ENCODE measurements around the gene STAB2.

STAB2 gene

DNA sequence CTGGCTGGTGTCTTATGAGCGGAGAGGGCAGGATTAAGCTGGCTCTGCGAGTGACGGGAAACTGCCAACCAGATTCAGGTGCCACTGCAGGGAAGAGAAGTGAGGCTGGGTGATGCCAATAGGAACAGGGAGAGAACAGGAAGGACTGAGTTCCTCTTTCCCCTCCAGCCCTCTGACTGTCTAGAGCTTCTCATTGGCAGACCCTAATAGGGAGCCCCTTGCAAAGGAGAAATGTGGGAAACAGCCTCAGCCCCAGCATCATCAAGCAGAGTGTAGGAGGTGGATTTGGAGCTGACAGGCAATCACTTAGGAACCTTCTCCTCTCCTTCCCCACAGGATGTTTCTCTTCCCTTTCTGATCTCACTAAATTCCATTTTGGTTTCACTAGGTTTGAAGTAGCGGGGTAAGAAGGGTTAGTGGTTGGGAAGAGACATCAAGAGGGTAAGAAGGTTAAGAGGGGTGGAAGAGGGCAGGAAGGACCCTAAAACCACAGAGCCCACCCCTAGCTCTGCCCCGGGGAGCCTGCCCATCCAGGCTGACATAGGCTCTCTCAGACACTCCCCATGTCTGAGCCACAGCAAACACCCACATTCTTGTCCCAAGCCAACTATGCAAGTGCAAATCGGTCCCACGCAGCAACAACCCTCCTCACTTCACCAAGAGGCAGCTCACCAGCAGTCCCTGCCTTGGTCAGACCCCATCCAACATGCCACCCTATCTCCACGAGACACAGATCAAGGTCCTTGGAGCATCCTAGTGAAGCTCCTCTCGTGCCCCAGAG, 111.1 kb downstream of the STAB2 start:
- ATAC-seq = no peak

DNA sequence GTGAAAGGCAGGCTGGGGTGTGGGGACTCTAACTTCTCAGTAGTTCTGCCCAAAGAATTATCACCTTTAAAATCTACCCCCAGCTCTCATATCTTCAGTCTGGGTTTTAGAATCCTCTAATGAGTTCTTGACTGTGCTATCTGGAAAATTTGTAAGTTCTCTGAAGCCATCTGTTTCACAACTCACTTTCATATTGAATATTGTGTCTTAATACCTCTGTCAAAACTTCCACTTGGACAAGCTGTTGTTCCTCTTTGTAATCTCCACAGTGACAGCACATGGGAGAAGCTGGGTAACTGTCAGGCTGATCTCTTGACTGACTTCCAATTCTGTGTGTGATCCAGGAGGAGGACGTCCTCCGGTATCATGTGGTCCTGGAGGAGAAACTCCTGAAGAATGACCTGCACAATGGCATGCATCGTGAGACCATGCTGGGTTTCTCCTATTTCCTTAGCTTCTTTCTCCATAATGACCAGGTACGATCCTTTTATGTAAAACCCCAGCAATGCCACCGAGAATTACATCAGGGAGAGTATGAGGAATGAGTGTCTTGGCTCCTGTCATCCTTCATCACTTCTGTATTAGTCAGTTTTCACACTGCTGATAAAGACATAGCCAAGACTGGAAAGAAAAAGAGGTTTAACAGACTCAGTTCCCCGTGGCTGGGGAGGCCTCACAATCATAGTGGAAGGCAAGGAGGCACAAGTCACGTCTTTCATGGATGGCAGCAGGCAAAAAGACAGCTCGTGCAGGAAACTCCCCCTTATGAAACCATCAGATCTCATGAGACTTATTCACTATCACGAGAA, 111.9 kb downstream of the STAB2 start:
- peak in 1 of 2 donors; percentile 27 for ATAC-seq

DNA sequence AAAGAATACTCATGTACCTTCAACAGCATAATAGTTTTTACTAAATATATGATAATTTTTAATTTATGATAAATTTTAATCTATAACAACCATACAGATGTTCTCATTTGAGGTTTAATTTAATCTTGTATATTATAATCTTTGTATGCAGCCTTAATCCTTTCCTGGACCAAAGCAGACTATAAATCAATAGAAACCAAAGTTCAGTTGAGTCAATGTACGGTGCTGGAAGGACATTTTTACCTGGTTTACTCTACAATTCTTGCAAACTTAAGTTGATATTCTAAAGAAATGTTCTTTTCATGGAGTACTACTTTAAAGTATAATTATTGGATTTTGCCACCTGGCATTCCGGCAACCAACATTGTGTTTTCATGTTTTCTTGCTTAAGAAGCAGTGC, 118.0 kb downstream of the STAB2 start:
- no peak for ATAC-seq

DNA sequence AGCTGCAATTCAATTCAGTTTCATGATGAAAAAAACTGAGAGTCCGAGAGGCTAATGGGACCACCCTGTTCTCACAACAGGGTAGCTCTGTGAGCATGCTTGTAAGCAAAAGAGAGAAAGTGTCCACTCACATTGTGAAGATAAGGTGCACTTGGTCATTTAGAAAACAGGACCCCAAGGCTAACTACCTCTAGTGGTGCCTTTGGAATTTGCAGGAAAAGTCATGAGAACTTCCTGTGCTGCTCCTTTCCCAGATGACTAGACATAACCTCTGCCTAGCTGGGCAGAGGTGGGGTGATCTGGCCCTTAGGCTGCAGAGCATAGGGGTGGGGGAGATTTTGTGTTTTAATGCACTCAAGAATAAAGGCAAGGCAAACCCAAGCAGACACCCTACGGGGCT, 118.9 kb downstream of the STAB2 start:
- no peak for ATAC-seq

DNA sequence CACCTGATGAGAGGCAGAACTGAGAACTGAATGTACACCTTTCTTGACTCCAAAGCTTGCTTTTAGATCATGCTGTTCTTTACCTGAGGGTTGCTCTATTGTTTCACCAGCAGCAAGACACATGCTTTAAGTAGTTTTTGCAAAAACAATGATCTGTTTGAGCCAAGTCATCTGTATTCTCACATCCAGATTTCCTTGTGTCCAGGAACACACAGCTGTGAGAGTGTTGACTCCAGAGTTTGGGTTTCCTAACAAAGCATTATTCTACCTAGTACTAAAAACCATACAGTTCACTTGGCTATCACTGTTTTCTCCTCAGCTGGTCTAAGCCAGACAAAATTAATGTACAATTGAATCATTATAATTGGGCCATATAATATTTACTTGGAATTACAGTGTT, 120.4 kb downstream of the STAB2 start:
- ATAC-seq = no peak

DNA sequence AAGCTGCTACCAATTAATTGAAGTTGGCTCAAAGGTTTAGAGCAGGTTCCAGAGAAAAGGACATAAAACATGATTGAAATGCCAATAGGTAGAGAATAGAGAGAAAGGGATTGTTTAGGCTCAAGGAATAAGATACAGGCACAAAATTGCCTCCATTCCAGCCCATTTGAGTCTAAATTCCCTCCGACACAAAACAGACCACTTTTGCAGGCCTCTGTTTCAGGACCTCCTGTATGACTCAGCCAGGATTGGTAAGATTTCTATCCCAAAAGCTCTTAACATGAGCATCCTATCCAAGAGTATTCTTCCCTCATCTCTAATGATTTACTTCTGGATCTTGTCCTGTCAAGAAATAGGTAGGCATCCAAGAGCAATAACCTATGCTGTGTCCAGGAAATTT, 123.5 kb downstream of the STAB2 start:
- no peak for ATAC-seq

DNA sequence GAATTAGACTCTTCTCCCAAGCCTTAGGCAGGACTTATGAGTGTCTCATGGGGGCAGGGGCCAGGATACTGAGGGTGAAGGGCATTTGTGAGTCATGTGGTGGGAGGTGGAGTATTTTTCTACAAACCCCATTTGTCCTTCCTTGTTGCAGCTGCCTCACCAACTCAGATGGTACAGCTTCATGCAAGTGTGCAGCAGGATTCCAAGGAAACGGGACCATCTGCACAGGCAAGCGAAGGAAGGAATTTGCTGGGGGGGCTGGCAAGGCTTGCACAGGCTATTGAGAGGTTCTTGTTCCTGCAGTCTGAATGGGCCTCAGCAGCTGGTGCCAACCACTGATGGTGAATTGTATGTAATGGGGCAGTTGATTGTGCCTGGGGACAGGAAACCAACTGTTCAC, 125.1 kb downstream of the STAB2 start:
- no peak for ATAC-seq

DNA sequence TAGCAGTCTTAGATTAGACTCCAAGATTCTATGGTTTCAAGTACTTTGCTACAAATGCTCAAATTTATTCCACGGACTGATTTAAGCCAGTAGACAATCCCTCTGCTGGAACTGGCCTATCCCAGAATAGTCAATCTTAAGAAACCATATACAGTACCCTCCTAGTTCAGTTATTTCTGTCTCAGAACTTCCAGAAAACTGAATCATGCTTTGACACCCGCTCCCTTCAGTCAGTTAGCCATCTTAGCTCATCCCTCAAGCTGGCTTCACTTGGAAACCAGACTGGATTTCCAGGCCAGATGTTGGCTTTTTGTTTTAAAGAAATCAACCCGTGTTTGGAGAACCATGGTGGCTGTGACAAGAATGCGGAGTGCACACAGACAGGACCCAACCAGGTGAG, 128.4 kb downstream of the STAB2 start:
- ATAC-seq = no peak

DNA sequence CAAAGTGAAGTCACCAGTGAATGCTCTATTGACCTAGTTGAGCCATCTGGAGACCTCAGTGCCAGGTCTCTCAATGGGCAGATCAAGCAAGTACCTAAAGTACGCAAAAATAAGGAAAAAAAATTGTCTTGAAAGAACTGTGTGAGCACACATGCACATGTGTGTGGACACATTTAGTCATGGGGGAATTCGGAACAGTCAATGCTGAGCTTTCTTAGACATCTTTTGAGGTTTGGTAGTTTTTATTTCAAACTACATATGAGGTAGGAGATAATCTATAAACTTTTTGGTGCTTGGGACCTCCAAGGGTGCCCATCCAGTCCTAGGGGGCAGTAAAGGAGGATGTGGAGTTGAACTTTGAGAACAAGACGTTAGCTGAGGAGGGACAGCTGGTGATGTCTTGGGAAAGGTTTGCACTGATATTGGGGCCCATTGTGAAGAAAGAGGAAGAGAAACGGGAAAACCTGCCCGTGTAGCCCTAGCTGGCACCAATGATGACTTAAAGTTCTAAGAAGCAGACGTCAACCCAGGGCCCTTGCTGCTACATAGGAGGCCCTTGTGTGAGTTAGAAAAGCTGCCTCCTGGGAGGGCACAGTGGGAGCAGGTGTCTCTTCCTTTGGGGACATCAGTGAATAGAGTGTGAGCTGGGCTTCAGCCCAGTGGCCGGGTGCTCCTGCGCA, 129.6 kb downstream of the STAB2 start:
- ATAC-seq = no peak

DNA sequence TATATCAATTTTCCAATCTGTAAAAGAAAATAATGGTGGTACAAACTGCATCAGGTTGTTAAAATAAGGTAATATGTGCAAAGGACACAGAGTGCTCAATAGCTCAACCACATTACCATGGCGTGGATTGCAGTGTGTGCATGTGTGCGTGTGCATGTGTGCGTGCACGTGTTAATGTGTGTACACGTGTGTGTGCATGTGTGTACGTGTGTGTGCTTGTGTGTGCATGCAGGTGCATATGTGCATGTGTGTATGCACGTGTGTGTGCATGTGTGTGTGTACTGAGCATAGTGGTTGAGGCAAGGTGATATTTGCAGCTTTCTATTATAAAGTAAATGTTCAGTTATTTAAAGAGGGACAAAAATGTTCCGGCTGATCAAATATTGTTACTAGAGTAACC, 138.3 kb downstream of the STAB2 start:
- no peak for ATAC-seq

DNA sequence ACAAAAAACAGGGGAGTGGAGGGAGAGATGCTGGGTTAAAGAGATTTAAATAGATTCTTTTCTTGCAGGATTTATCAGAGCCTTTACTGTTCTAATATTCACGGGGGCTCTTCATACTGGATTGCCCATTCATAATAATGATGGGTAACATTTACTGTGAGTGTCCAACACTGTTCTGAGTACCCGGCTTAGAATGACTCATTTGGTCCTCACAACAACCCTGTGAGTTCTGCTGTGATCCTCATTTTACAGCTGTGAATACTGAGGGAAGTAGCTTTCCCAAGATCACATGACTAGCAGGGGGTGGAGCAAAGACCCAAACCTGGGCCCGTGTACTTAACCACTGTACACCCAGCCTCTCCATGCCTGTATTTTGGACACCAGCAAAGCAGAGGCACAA, 140.6 kb downstream of the STAB2 start:
- no peak for ATAC-seq

DNA sequence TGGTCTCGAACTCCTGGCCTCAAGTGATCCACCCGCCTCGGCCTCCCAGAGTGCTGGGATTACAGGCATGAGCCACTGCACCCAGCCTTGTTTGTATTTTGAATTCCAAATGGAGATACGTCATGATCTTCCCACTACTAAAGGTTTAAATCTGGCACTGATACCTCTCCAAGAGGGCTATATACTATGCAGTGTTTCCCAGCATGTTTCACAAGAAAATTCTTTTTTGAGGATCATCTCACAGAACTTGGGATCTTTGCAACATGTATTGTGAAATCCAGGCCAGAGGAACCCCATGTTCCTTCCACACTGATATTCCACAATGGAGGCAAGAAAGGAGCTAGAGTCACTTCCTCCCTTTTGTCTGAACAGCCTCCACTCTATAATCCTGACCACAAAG, 141.2 kb downstream of the STAB2 start:
- ATAC-seq = no peak

DNA sequence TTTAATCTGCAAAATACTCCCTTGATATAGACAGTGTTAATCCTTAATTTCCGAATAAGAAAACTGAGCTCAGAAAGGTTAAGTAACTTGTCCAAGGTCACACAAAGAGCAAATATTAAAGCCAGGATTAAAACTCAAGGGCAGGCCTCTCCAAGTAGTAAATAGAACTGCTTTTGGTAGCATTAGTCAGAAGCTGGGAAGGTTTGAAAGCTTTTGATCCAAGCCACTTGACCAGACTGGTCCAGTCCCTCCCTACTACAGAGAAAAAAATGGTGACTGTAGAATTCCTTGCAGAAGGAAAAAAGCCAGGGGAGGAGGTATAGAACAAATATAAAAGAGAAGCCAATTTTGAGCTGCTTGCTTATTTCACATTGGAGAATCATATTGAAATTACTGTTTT, 142.4 kb downstream of the STAB2 start:
- no peak for ATAC-seq

DNA sequence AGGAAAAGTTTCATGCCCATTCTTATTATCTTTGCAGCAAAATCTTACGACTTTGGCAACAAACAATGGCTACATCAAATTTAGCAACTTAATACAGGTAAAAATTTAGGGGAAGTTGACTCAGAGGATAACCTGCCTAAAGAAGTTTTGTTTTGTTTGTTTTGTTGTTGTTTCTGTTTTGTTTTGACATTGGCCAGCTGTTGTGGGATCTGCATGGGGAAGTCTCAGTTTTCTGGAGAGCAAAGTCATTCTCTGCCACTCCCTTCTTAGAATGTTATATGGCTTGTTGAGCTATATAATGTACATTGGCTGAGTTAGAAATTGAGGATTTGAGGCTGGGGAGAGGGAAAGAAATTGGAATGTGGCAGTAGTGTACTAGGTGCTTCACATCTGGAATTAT, 144.5 kb downstream of the STAB2 start:
- ATAC-seq = no peak

DNA sequence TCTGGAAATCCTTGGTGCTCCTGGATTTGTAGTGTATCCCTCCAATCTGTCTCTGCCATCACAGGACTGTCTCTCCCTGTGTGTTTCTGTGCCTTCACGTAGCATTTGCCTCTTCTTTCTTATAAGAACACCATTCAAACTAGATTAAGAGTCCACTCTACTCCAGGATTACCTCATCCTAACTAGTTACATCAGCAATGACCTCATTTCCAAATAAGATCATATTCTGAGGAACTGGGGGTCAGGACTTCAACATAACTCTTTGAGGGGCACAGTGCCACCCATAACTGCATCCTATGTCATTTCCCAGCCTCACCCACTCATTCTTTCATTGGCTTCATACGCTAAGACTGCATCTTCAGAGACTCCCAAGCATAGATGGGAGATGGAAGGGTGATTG, 147.8 kb downstream of the STAB2 start:
- ATAC-seq = no peak

DNA sequence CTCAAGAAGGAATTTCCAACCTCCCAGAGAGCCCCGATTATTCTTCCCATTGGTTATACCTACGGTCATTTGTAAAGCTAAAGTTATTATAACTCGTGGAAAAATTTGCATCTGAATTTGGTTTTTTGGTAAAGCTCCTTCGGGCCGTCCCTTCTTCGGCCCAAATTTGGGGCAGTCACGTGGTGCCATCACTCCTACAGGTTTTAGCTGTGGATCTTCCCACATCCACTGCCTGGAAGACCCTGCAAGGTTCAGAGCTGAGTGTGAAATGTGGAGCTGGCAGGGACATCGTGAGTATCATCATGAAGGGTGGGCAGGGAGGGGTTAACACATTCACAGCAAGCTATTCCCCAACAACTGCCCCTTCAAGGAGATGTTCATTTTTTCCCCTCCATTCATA, 148.2 kb downstream of the STAB2 start:
- ATAC-seq = no peak

DNA sequence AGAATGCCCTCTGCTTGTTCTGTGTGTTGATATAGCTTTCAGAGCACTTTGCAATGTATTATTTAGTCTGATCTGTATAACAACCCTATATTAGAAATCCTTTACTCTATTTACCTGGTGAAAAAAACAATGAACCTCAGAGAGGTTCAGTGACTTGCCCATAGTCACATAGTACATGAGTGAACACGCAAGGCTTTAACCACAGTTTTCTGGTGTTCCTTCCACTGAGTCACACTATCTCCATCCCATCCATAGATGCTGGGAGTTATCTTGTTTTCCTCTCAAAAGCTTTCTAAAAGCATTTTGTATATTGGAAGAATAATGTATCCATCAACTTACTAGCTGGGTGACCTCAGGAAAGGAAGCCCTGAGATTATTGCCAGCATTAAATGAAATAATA, 149.5 kb downstream of the STAB2 start:
- no peak for ATAC-seq

DNA sequence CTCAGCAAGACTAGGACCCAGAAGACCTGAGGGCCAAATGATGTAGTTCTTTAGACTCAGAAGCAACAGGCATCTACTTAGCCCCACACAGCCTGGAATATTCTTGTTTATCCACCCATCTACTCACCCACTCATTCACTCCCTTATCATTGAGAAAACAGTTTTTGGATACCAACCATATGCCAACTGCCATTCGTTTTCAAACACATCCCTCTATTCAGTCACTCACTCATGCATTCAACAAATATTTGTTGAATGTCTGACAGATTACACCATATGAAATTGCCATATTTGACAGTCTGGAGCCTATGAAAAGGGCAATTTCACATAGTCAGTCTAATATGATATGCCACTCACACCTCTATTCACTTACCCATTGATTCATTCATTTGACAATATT, 150.8 kb downstream of the STAB2 start:
- ATAC-seq = no peak

DNA sequence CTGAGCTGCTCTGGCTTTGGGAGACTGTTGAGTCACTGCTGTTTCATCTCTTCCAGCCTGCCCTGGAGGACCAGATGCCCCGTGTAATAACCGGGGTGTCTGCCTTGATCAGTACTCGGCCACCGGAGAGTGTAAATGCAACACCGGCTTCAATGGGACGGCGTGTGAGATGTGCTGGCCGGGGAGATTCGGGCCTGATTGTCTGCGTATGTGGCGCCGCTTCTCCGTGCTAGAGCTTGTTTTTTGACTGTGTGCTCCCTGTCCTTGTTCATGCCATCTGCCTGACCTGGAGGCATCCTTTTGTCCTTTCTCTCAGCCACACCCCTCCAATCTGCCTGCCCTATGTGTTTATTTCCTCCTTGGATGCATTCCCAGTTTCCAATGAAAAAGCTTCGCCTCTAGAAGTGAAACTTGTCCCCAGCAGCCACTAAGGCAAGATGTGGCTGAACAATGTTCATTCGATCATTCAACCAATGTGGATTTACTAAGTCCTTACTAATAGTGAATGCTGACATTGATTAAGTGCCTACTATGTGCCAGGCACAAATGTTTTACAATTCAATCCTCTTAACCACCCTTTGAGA, 155.4 kb downstream of the STAB2 start:
- no peak for ATAC-seq

DNA sequence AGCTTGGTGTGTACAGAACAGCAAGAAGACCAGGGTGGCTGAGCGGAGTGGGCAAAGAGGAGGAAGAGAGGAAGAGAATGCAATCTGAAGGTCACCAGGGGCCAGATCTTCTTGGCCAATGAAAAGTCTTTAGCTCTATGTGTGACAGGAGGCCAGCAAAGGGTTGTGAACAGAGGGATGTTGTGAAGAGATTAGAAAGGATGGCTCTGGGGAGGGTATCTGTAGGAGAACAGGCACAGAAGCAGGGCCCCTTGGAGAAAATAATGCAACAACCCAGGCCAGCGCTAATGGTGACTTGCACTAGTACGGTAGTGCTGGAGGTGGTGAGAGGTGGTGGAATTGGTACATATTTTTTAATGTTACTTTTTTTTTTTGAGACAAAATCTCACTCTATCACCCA, 156.7 kb downstream of the STAB2 start:
- ATAC-seq = no peak

DNA sequence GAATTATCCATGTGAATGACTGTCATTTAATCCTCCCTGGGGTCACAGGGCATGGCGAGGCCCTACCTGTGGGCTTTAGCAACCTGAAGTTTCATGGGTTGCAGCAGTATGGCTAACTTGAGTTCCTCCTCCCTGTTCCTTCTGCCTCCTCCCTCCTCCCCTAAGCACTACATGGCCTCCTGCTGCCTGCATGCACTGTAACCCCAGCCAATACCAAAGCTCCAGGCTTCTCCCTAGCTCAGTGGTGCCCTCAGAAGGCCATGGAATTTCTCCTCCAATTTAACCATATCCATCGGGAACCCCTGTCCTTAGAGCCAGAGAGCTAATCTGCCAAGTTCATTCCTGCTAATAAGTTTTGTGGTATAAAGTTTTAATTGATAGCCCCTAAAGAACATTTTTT, 158.9 kb downstream of the STAB2 start:
- ATAC-seq = no peak

DNA sequence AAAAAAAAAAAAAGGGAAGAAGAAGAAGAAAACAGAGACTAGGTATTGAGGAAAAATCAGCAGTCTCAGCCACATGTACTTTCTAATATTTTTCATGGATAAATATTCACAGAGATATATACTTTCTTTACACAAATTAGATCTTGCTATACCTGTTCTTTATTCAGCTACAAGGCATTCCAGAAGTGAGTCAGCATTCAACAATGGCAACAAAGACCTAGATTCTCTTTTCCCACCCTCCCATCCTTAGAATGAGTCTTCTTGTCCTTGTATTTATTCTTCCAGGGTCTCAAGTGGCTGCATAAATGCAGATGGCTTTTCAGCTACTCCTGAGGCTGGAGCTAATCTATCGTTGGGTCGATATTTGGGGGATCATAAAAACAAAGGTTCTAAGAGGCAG, 160.9 kb downstream of the STAB2 start:
- ATAC-seq = no peak

DNA sequence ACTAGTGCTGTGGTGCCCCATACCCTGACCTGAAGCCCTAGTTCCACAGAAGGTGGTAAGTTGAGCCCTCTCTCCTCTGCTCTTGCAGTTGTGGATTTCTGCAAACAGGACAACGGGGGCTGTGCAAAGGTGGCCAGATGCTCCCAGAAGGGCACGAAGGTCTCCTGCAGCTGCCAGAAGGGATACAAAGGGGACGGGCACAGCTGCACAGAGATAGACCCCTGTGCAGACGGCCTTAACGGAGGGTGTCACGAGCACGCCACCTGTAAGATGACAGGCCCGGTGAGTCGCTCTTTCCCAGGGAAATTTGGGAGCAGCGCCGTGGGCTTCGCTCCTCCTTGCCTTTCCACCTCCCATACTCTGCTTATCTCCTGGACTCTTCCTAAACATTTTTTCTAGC, 161.8 kb downstream of the STAB2 start:
- ATAC-seq = no peak

DNA sequence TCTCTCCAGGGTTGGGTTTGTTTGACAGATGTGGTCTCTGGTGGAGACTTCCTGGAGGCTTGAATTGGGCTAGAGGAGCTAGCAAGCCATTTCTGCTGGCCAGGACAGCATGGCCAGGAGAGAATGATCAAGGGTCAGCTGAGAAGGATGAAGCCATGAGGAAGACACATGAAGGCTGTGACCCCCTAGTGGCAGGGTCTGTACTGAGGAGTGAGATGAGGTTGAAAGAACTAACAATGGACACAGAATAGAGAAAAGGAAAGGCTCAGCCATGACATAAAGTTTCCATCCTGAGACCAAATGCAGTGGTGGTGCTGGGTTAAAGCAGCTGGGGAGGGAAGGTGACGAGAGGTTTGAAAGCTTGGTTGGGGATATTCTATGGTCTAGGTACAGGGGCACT, 164.1 kb downstream of the STAB2 start:
- ATAC-seq = no peak
